HG03045 (cell line): ENCODE data around the gene TPX2.
"Not testable (repeated sequence)": the region's sequence is repeated elsewhere in the genome, so short reads cannot be mapped to it uniquely, and the experiment has no call there.

Experiments
- ATAC-seq: cut with Tn5 transposase; IDR thresholded peaks from one replicate; pipeline ENCODE4 v1.9.1; 2021; ENCODE audit warnings: mild to moderate bottlenecking, moderate library complexity; ENCODE audit not compliant: unreplicated experiment

The TPX2 gene

DNA sequence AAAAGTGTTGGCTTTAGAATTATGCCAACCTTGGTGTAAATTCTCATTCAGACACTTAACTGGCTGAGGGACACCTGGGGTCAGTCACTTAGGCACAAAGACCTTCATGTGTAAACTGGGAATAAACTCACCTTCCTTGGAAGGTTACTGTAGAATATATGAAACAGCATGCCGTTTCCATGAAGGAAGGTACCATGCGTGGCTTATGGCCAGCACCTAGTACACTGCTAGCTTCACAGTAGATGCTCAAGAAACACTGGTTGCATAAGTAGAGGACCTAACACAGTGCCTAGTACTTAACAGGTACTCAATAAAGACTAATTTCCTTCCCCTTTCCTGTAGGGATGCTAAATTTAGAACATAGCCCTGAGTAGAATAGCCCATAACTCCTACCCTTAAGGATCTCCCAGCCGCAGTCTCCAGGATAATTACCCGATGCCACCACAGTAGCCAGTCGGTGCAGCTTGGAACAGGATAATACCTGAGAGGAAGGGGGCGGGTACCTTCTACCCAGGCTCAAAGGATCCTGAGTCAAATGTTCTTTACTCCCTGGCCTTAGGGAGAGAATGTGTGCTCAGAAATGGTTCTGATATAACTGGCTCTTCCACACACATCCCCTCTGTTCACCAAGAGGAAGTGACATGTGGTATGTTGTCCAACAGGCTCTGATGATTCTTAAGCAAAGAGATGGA is 20.0 kb upstream of the TPX2 start:
- ATAC-seq, result no peak

DNA sequence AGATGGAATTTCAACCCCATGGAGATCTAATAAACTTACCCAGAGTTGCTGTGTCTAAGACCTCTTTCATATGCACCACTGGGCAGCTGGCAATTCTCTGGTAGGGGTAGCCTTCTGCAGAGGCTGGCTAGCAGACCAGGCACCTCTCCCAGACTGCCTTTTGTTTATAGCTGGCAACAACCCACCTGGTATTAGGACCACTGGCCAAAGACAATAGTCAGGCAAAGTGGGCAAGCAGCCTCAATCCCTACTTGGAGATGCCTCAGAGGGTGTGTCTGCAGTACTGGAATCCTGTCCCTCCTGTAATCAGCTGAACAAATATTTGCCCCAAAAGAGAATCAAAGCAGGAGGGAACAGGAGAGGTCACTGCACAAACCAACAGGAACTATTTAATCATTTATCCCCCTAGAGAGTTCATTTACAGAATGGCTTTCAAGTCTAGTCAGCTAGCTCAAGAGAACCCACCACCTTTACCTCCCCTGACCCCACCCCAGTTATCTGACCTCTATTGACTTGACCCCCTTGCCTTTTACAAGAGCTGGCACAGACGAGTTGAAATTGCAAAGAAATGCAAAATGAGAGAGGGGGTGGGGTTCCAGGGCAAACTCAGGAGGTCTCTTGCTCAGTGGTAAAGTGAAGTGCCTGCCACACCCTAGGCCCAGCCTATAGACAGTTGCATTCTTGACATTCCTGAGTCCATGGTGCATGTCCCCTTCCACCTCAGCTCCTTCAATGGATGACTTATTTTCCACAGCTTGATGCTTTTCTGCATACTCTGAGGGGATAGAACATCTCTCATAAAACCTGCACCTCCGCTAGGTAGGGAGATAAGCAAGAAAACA is 19.2 kb upstream of the TPX2 start:
- no peak for ATAC-seq

DNA sequence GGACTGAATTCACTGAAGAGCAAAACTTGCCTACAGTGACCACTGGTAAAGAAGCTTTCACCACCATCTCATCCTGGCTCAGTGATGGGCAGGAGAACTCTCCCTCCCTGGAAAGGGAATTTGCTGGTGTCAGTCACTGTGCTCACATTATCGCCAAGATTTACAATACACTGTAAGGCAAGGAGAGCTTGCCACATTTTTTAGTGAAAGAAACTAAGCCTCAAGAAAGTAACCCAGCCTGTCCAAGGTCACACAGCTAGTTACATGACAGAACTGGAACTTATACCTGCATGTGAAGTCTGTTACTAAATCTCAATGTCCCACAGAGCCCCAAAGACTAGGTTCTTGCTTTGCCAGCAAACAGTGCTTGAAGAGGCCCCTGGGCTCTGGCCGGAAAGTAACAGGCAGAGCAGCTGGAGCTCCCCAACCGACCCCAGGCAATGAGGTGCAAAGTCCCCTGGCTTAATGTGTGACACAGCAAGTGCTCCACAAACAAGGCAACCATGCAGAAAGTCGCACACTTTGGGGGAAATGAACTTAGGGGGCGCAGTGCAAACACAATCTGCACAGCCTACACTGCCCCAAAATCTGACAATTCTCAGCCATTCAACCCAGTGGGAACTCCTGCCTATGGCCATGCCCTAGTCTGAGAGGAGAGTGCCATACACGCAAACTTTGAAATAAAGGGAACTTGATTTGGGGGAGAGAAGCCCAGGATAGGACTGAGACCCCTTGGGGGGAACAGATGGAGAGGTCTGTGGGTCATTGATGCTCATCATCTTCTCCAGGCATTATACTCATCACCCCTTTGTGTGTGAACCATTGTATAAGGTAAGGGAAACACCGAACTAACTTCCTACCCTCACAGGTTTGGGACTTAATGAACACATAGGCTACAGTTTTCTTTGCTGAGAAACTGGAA is 18.3 kb upstream of the TPX2 start:
- no peak for ATAC-seq

DNA sequence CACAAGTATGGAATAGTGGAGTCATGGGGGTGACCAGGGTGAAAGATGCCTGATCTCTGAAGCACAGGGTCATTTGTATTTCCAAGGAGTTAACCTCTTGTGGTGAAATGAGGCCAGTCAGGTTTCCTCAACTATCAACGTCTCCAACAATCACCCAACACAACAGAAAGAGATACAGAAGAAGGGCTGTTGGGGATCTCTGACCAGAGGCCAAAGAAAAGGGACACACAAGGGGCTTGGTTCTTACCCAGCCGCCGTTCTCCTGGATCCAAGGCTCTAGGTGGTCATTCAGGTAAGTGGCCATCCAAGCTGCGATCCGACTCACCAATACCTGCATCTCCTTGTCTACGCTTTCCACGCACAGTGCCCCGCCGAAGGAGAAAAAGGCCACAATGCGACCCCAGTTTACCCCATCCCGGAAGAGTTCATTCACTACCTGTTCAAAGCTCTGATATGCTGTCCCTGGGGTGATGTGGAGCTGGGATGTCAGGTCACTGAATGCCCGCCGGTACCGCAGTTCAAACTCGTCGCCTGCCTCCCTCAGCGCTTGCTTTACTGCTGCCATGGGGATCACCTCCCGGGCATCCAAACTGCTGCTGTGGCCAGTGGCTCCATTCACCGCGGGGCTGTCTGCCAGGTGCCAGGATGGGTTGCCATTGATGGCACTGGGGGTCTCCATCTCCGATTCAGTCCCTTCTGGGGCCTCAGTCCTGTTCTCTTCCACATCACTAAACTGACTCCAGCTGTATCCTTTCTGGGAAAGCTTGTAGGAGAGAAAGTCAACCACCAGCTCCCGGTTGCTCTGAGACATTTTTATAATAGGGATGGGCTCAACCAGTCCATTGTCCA is 17.5 kb upstream of the TPX2 start:
- no peak for ATAC-seq

DNA sequence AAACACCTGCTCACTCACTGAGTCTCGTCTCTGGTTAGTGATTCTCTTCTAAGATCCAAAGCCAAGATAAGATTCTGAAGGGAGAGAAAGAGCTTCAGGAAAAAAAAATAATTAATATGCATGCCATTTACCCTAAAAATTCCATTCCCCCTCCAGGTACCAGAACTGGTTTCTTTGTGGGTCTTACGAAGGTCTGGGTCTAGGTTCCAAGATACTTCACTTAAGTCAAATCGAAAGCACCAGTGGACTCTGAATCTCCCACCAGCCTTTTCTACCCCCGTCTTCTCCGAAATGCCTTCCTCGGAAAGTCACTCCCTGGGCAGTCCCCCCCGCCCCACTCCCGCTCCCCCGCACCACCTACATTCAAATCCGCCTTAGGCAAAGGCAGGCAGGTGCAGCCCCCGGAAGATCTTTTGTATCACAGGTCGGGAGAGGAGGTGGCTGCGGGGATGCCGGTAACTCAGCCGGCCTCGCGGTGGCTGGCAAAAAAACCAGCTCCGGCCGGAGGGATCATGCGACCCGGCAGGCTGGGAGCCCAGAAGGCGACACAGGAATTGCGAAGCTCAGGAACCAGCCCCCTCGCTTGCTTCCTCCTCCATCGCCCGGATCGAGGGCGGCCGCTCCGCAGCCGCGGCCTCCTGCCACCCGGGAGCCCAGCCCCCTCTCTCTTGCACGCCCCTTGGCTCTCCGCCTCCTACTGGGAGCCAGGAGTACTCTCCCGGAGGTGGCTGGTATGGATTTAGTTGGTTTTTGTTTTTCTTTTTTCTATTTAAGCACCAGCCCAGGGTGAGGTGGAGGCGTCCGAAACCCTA is 16.6 kb upstream of the TPX2 start, which contains the start of gene BCL2L1:
Gene BCL2L1, minus strand, starts transcription at position 612 of the 812 bp plus-strand sequence. CDS start 650 bp downstream, outside the sequence.
- peak; percentile 33 for ATAC-seq

DNA sequence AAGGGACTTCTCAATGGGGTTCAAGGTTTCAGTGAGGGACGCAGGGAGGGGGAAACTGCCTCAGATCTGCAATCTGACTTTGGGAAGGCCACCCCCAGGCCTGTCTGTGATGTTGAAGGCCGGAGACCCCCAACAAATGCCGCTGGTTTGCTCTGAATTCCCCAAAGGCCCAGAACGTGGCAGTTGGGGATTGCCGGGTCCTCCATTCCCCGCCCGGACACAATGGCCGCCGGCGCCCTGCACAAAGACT is 16.1 kb upstream of the TPX2 start:
- ATAC-seq, result peak; percentile 0

DNA sequence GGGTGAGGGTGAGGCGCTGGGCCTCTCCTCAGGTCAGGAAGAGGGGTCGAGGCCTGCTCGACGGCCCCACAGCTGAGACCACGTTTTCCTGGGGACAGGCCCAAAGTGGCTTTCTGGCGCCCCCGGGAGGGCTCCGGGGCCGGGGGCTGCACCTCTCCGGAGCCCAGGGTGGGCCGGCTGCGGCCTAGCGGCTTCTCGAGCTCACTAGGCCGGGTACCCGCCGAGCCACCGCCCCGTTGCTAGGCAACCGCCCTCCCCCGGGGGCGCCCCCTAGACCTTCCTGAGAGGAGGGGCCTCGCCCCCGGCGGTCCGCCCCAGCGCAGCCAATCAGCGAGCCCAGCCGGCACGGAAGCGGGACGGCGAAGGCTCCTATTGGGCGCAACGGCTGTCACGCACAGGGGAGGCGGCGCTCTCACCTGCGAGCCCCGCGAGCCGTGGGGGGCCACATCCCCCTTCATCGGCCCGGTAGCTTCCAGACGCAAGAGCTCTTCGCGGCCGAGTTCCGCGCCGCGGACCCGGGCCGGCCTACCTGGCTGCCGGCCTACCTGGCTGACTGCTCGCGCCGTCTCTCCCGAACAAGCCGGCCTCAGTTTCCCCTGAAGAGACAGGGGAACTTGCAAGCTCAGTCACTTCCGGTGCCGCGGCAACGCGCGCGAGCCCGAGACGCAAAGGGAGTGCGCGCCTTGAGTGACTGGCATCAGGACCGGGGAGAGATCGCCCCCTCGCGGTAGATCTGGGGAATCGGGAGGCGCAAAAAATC is 15.6 kb upstream of the TPX2 start:
- peak; percentile 88 for ATAC-seq

DNA sequence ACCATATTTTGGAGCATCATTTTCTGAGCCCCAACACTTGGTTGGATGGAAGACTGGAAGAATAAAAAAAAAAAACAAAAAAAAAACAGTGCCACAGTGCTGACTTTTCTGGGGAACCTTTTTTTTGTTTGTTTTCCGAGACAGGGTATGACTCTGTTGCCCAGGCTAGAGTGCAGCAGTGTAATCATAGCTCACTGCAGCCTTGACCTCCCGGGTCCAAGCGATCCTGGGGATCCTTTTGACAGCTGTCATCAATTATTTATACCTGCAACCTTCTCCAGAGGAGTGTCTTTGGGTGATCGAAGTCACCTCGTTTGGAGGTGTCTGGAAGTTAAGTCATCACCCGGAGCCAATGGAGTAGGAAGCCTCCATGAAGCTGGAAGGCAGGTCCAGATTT is 7.8 kb upstream of the TPX2 start:
- ATAC-seq, result no peak

DNA sequence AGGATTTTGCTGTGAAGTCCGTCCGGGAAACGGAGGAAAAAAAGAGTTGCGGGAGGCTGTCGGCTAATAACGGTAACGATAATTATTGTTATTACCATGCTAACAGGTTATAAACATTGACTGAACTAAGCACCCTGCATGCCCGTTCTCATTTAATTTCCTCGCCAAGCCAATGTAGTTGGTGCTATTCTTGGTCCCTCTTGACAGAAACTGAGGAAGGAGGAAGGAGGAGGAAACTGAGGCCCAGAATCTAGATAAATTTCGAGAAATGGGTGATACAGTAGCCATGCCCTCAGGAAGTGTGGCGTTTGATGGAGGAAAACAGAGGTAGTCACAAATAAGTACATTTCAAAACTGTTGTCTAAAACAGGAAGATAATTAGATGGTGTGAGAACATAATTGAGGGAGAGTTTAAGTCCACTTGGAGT is 474 bp downstream of the TPX2 start:
- no peak for ATAC-seq

DNA sequence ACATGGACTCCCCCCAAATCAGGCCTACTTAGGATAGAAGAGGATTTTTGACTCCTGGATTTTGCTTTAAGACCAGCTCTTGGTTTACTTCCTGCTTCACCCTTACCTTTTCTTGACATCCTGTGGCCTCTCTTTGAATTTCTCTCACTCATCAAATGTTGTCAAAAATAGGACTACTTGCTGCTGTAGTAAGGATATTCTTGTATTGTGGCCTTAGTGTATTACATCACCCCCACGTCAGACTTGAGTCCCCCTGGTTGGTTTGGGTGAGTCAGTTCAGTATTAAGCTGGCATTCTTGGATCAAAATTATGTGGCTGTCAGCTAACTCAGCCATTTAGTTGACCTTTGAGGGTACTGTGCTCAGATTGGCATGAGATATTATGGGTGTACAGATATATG is 1.1 kb downstream of the TPX2 start:
- ATAC-seq, result no peak

DNA sequence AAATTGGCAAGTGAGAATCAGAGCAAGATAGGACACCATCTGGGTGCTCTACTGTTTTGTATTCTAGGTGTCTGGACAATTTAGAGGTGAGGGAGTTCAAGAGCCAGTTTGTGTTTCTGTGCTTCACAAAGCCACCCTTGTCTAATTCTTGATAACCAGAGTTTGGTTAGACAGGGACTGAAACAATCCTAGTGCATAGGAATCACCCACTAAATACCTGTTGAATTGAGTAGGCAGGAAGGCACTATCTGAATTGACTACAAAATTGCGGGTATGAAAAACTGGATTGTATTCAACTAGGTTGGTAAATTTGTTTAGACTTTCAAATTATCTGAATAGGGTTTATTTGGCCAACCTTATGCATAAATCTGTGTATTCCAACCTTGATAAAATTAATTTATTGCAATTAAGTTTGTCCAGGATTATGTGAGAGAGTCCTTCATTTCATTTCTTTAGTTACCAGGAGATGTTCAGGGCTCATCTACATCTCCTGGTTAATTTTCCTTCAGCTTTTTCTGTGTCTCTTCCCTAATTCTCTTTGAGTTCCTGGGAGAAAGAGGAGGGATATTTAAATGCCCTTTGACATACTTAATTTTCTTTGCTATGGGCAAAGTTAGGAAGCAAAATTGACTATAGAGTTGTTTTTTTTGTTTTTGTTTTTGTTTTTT is 1.7 kb downstream of the TPX2 start:
- ATAC-seq, result no peak

DNA sequence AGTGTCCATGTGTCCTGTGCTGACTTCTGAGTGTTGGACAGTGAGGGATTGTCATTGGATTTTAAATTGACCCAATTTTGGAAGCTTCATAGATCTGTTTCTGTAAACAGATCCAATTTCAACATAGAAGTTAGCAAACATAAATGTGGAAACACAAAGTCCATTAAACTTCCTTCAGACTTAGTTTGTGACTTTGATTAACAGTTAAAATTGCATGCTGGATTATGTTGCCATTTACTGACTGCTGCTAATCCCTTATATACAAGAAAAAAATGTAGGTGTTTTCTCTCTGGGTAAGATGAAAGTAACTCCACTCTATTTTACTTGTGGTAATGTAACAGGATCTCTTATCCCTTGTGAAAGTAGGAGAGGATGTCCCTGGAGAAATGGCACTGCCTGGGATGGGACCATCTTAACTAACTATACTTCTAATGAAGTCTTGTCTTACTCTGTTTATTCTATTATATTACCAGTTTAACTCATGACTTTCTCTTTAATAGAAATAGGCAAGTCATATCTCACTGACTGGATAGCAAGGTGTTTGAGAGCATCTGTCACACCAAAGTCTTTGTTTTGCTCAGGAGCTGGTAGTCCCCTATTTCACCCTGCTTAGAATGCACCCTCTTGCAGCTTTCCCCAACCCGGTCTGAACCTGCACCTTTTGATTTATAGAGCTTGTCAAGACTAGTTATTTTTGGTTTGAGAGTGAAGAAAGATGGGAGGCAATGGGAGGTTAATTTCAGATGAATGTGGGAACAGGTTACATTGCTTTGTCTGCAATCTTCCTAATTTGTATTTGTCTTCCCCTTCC is 7.2 kb downstream of the TPX2 start:
- no peak for ATAC-seq

DNA sequence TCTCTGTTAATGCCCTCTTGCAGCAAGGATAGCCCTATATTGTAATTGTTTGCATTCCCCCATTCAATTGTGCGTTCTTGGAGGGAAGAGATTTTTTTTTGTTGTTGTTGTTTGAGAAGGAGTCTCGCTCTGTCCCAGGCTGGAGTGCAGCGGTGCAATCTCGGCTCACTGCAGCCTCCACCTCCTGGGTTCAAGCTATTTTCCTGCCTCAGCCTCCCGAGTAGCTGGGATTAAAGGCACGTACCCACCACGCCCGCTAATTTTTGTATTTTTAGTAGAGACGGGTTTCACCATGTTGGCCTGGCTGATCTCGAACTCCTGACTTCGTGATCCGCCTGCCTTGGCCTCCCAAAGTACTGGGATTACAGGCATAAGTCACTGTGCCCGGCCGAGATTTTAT is 7.9 kb downstream of the TPX2 start:
- not testable (repeated sequence) for ATAC-seq

DNA sequence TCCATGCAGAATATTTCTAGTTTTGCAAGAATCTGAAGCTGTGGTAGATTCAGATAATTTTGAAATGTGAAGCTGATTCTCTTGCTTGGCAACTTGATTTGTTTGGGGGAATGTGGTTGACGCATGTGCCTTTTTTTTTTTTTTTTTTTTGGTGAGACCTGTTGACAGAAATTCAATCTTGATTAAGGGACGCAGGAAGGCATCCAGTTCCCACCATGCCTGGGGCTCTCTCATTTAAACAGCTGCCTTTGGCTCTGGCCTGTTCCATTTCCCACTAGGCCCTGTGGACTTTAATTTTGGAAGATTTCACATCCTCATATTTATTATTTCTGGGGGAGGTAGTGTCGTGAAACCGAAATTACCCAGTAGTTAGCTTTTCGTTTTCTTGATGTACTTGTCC is 8.6 kb downstream of the TPX2 start:
- no peak for ATAC-seq

DNA sequence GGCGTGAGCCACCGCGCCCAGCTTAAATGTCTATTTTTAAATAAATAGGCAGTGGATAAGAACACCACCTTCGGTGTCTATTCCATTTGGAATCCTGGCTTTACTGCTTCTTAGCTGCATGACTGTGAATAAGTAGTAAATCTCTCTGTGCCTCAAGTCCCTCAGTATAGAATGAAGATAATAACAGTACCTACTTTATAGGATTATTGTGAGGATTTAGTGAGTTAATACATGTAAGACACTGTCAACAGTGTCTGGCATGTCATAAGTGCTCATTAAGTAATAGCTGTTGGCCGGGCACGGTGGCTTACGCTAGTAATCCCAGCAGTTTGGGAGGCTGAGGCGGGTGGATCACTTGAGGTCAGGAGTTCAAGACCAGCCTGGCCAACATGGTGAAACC is 10.1 kb downstream of the TPX2 start:
- ATAC-seq, result no peak

DNA sequence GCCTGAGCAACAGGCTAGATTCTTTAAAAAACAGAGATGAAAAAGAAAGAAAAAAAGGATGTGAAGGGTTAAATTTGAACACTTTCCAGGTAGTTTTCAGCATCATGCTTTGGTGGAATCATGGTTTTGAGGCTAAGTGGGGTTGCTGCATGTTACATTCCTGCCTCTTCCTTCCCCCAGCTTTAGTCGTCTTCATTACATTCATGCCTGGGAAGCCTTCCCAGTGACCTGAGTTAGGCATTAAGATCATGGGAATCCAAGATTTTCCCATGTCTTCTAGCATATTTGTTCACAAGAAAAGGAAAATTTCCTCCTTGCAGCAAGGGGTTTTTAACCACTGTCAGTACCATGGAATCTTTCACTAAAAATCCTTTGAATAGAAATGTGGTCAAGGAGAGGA is 12.0 kb downstream of the TPX2 start:
- no peak for ATAC-seq

DNA sequence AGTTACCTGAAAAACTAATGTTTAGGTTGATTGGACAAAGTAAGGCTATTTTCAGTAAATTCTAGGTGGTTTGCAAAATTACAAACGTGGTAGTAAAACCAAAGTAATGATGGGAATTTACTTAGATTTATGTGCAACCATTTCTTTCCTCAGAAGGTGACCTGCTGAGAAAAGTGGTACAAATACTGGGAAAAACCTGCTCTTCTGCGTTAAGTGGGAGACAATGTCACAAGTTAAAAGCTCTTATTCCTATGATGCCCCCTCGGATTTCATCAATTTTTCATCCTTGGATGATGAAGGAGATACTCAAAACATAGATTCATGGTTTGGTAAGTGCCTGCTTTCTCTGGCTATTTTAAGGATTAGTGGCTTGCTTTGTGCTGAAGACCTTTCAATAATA is 18.2 kb downstream of the TPX2 start:
- no peak for ATAC-seq

DNA sequence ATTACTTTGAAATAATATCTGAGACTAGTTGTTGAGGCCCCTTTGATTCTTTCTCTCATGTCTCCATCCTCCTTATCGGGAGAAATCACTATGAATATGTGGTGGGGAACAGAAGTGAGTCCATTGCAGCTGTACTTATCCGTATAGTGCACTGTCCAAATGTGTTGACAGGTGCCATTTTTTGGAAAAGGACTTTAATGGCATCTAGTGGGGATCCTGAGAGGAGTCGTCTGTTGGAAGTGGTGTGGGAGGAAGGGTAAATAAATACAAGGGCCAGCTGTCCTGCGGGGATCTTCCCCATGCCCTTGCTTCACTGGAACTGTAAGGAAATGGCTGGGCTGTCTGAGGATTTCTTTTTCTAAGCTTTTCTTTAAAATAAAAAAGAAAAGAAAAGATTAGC is 19.4 kb downstream of the TPX2 start:
- no peak for ATAC-seq
